ENCODE results near the gene BMI1. TPM values are rescaled to one million over a fixed set of nuclear protein-coding genes. Genes with fewer than 3 reads are reported as not detected.
A peak's percentile ranks its signal among the peaks of the same experiment; 100 is the strongest.

BMI1 gene
- total RNA-seq, 1 donor from 2014 or later, result 62.3 TPM

GRCh38 chr10:22293747-22294404, 27.0 kb upstream of the BMI1 start:
- H3K27me3 Mint-ChIP-seq (ENCODE audit: low read depth), result no peaks in the 10 kb centered on the region
- peaks cover 6% of the 10 kb centered on the region for H3K9me3 Mint-ChIP-seq (ENCODE audit: low read depth)
- H3K36me3 Mint-ChIP-seq (ENCODE audit: low read depth), result no peaks in the 10 kb centered on the region
- no peak overlapping the region for H3K4me3 Mint-ChIP-seq (ENCODE audit: unreplicated experiment)
- no peak overlapping the region for H3K27ac Mint-ChIP-seq (ENCODE audit: unreplicated experiment)
- no peak for TF ChIP-seq CTCF (IDR thresholded peaks at IDR 0.05)
- no peak for DNase-seq (ENCODE audit: low spot score)
- no peaks in the 10 kb centered on the region for H3K4me1 Mint-ChIP-seq (ENCODE audit: low read depth)

- no peak overlapping the region for H3K4me3 Mint-ChIP-seq (ENCODE audit: unreplicated experiment)
- no peak for DNase-seq (ENCODE audit: low spot score)
- no peak for TF ChIP-seq CTCF (IDR thresholded peaks at IDR 0.05)
- H3K9me3 Mint-ChIP-seq (ENCODE audit: low read depth), result peaks cover 4% of the 10 kb centered on the region
- no peaks in the 10 kb centered on the region for H3K27me3 Mint-ChIP-seq (ENCODE audit: low read depth)
- no peaks in the 10 kb centered on the region for H3K36me3 Mint-ChIP-seq (ENCODE audit: low read depth)
- no peak overlapping the region for H3K27ac Mint-ChIP-seq (ENCODE audit: unreplicated experiment)
- H3K4me1 Mint-ChIP-seq (ENCODE audit: low read depth), result no peaks in the 10 kb centered on the region
Observed at GRCh38 chr10:22294694-22295093, 26.2 kb upstream of the BMI1 start.

GRCh38 chr10:22301193-22301592, 19.7 kb upstream of the BMI1 start:
- DNase-seq (ENCODE audit: low spot score), result no peak
- Mint-ChIP-seq H3K27ac (ENCODE audit: unreplicated experiment) (no peak overlapping the region), H3K27me3 (ENCODE audit: low read depth) (no peaks in the 10 kb centered on the region), H3K36me3 (ENCODE audit: low read depth) (no peaks in the 10 kb centered on the region), H3K4me1 (ENCODE audit: low read depth) (peaks cover 4% of the 10 kb centered on the region), H3K4me3 (ENCODE audit: unreplicated experiment) (no peak overlapping the region), H3K9me3 (ENCODE audit: low read depth) (peaks cover 3% of the 10 kb centered on the region)
- peak; percentile 8 for TF ChIP-seq CTCF (IDR thresholded peaks at IDR 0.05)

- no peak overlapping the region for H3K27ac Mint-ChIP-seq (ENCODE audit: unreplicated experiment)
- DNase-seq (ENCODE audit: low spot score), result no peak
- H3K36me3 Mint-ChIP-seq (ENCODE audit: low read depth), result no peaks in the 10 kb centered on the region
- H3K27me3 Mint-ChIP-seq (ENCODE audit: low read depth), result no peaks in the 10 kb centered on the region
- no peak overlapping the region for H3K4me3 Mint-ChIP-seq (ENCODE audit: unreplicated experiment)
- peaks cover 4% of the 10 kb centered on the region for H3K4me1 Mint-ChIP-seq (ENCODE audit: low read depth)
- peaks cover 3% of the 10 kb centered on the region for H3K9me3 Mint-ChIP-seq (ENCODE audit: low read depth)
- no peak for TF ChIP-seq CTCF (IDR thresholded peaks at IDR 0.05)
Observed at GRCh38 chr10:22303461-22303860, 17.4 kb upstream of the BMI1 start.

- TF ChIP-seq CTCF (IDR thresholded peaks at IDR 0.05), result no peak
- DNase-seq (ENCODE audit: low spot score), result no peak
- no peak overlapping the region for H3K4me3 Mint-ChIP-seq (ENCODE audit: unreplicated experiment)
- H3K4me1 Mint-ChIP-seq (ENCODE audit: low read depth), result peaks cover 4% of the 10 kb centered on the region
- H3K27ac Mint-ChIP-seq (ENCODE audit: unreplicated experiment), result no peak overlapping the region
- peaks cover 3% of the 10 kb centered on the region for H3K9me3 Mint-ChIP-seq (ENCODE audit: low read depth)
- H3K36me3 Mint-ChIP-seq (ENCODE audit: low read depth), result no peaks in the 10 kb centered on the region
- H3K27me3 Mint-ChIP-seq (ENCODE audit: low read depth), result no peaks in the 10 kb centered on the region
Observed at GRCh38 chr10:22305721-22306120, 15.2 kb upstream of the BMI1 start.
